ENCODE results near the gene AGBL1.

The AGBL1 gene

GRCh38 chr15:86394866-86395265, 315.2 kb downstream of the AGBL1 start (continued):
- no peak for TF ChIP-seq SETDB1 (IDR thresholded peaks at IDR 0.05; ENCODE audit: insufficient read length, low read length)

- CTCF ChIA-PET = no interaction called here
- TF ChIP-seq ZNF133 (tag by site-specific recombination; IDR thresholded peaks at IDR 0.05) (no peak), ZNF2 (tag by site-specific recombination; IDR thresholded peaks at IDR 0.05) (no peak), HOXC10 (CRISPR knock-in tag; IDR thresholded peaks at IDR 0.05) (no peak), ZNF529 (tag by site-specific recombination; IDR thresholded peaks at IDR 0.05; ENCODE audit: insufficient replicate concordance) (no peak), ZNF521 (tag by site-specific recombination; IDR thresholded peaks at IDR 0.05) (no peak), FEZF1 (tag by site-specific recombination; IDR thresholded peaks at IDR 0.05) (no peak), YY1 (tag by site-specific recombination; IDR thresholded peaks at IDR 0.05) (no peak)
Observed at GRCh38 chr15:86399041-86399954, 319.6 kb downstream of the AGBL1 start.

GRCh38 chr15:86403221-86403620, 323.6 kb downstream of the AGBL1 start:
- ChIA-PET CTCF (no interaction called here), POLR2A (no interaction called here)
- H3K4me3 ChIP-seq (ENCODE audit: low read depth, low read length) = no peak overlapping the region
- H3K4me1 ChIP-seq (ENCODE audit: control insufficient read depth, insufficient read depth, low read length) = no peaks in the 10 kb centered on the region
- TF ChIP-seq ZNF473 (tag by site-specific recombination; IDR thresholded peaks at IDR 0.05) (no peak), ZBTB1 (tag by site-specific recombination; IDR thresholded peaks at IDR 0.05) (no peak), ZNF433 (tag by site-specific recombination; IDR thresholded peaks at IDR 0.05; ENCODE audit: low read depth) (no peak), RBAK (tag by site-specific recombination; IDR thresholded peaks at IDR 0.05) (no peak), ZNF266 (tag by site-specific recombination; IDR thresholded peaks at IDR 0.05; ENCODE audit: low read depth) (no peak), ZNF10 (tag by site-specific recombination; IDR thresholded peaks at IDR 0.05) (no peak), BCL11A (tag by site-specific recombination; IDR thresholded peaks at IDR 0.05; ENCODE audit: low read depth) (no peak), ZBTB7A (tag by site-specific recombination; IDR thresholded peaks at IDR 0.05; ENCODE audit: low read depth) (no peak), ZNF843 (tag by site-specific recombination; IDR thresholded peaks at IDR 0.05) (no peak), ZNF449 (tag by site-specific recombination; IDR thresholded peaks at IDR 0.05) (no peak)
- TF ChIP-seq, protein P1, sequence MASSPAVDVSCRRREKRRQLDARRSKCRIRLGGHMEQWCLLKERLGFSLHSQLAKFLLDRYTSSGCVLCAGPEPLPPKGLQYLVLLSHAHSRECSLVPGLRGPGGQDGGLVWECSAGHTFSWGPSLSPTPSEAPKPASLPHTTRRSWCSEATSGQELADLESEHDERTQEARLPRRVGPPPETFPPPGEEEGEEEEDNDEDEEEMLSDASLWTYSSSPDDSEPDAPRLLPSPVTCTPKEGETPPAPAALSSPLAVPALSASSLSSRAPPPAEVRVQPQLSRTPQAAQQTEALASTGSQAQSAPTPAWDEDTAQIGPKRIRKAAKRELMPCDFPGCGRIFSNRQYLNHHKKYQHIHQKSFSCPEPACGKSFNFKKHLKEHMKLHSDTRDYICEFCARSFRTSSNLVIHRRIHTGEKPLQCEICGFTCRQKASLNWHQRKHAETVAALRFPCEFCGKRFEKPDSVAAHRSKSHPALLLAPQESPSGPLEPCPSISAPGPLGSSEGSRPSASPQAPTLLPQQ (tag by site-specific recombination; IDR thresholded peaks at IDR 0.05) = no peak
- TF ChIP-seq, protein P2, sequence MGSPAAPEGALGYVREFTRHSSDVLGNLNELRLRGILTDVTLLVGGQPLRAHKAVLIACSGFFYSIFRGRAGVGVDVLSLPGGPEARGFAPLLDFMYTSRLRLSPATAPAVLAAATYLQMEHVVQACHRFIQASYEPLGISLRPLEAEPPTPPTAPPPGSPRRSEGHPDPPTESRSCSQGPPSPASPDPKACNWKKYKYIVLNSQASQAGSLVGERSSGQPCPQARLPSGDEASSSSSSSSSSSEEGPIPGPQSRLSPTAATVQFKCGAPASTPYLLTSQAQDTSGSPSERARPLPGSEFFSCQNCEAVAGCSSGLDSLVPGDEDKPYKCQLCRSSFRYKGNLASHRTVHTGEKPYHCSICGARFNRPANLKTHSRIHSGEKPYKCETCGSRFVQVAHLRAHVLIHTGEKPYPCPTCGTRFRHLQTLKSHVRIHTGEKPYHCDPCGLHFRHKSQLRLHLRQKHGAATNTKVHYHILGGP (tag by site-specific recombination; IDR thresholded peaks at IDR 0.05) = no peak
- TF ChIP-seq, protein P3, sequence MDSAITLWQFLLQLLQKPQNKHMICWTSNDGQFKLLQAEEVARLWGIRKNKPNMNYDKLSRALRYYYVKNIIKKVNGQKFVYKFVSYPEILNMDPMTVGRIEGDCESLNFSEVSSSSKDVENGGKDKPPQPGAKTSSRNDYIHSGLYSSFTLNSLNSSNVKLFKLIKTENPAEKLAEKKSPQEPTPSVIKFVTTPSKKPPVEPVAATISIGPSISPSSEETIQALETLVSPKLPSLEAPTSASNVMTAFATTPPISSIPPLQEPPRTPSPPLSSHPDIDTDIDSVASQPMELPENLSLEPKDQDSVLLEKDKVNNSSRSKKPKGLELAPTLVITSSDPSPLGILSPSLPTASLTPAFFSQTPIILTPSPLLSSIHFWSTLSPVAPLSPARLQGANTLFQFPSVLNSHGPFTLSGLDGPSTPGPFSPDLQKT (IDR thresholded peaks at IDR 0.05; ENCODE audit: borderline replicate concordance, low read depth, low read length) = no peak
- TF ChIP-seq, protein P4, sequence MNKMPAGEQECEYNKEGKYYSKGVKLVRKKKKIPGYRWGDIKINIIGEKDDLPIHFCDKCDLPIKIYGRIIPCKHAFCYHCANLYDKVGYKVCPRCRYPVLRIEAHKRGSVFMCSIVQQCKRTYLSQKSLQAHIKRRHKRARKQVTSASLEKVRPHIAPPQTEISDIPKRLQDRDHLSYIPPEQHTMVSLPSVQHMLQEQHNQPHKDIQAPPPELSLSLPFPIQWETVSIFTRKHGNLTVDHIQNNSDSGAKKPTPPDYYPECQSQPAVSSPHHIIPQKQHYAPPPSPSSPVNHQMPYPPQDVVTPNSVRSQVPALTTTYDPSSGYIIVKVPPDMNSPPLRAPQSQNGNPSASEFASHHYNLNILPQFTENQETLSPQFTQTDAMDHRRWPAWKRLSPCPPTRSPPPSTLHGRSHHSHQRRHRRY (tag by site-specific recombination; IDR thresholded peaks at IDR 0.05) = no peak
- TF ChIP-seq, protein P5, sequence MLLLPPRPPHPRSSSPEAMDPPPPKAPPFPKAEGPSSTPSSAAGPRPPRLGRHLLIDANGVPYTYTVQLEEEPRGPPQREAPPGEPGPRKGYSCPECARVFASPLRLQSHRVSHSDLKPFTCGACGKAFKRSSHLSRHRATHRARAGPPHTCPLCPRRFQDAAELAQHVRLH (tag by site-specific recombination; IDR thresholded peaks at IDR 0.05) = no peak
- no peaks in the 10 kb centered on the region for H3K9me3 ChIP-seq (ENCODE audit: control insufficient read depth, insufficient read depth, low read depth, low read length)
- H3K27ac ChIP-seq (ENCODE audit: extremely low read depth, low read depth, low read length) = no peak overlapping the region
- no peaks in the 10 kb centered on the region for H3K36me3 ChIP-seq (ENCODE audit: control insufficient read depth in 2 of 2, insufficient read depth in 1 of 2, low read length in 2 of 2)

More at GRCh38 chr15:86399041-86399954, 319.6 kb downstream of the AGBL1 start:
- H3K36me3 ChIP-seq (ENCODE audit: control insufficient read depth in 2 of 2, insufficient read depth in 1 of 2, low read length in 2 of 2) = no peaks in the 10 kb centered on the region
- H3K9me3 ChIP-seq (ENCODE audit: control insufficient read depth, insufficient read depth, low read depth, low read length) = no peaks in the 10 kb centered on the region
- no peak overlapping the region for H3K4me3 ChIP-seq (ENCODE audit: low read depth, low read length)
- H3K27ac ChIP-seq (ENCODE audit: extremely low read depth, low read depth, low read length) = no peak overlapping the region
- POLR2A ChIA-PET = no interaction called here
- H3K4me1 ChIP-seq (ENCODE audit: control insufficient read depth, insufficient read depth, low read length) = no peaks in the 10 kb centered on the region
